ENCODE data around the gene CASP6.

CASP6 gene

GRCh38 chr4:109676886-109677285, 26.4 kb downstream of the CASP6 start:
- no peak for TF ChIP-seq CTCF (IDR thresholded peaks at IDR 0.05; ENCODE audit: low read depth, low read length)
- DNase-seq (ENCODE audit: extremely low read depth, low read depth) = no peak

GRCh38 chr4:109675843-109676242, 27.4 kb downstream of the CASP6 start:
- TF ChIP-seq CTCF (IDR thresholded peaks at IDR 0.05; ENCODE audit: low read depth, low read length) = no peak
- no peak for DNase-seq (ENCODE audit: extremely low read depth, low read depth)

GRCh38 chr4:109675181-109675580, 28.1 kb downstream of the CASP6 start:
- no peak for TF ChIP-seq CTCF (IDR thresholded peaks at IDR 0.05; ENCODE audit: low read depth, low read length)
- DNase-seq (ENCODE audit: extremely low read depth, low read depth) = no peak

- no peak for DNase-seq (ENCODE audit: extremely low read depth, low read depth)
- no peak for TF ChIP-seq CTCF (IDR thresholded peaks at IDR 0.05; ENCODE audit: low read depth, low read length)
These were observed 29.9 kb downstream of the CASP6 start for GRCh38 chr4:109673303-109673702.

GRCh38 chr4:109672169-109672930, 30.9 kb downstream of the CASP6 start:
- TF ChIP-seq CTCF (IDR thresholded peaks at IDR 0.05; ENCODE audit: low read depth, low read length) = no peak
- DNase-seq (ENCODE audit: extremely low read depth, low read depth) = no peak

- TF ChIP-seq CTCF (IDR thresholded peaks at IDR 0.05; ENCODE audit: low read depth, low read length) = no peak
- no peak for DNase-seq (ENCODE audit: extremely low read depth, low read depth)
These were observed 31.9 kb downstream of the CASP6 start for GRCh38 chr4:109671350-109671749.

- no peak for DNase-seq (ENCODE audit: extremely low read depth, low read depth)
- TF ChIP-seq CTCF (IDR thresholded peaks at IDR 0.05; ENCODE audit: low read depth, low read length) = no peak
These were observed 37.3 kb downstream of the CASP6 start for GRCh38 chr4:109665783-109666485.
